ENCODE data around the gene AKR1B1. TPM values are rescaled to one million over a fixed set of nuclear protein-coding genes. Genes with fewer than 3 reads are reported as not detected.

The AKR1B1 gene
- total and polyA plus RNA-seq, 2 of the 13 experiments (the other 11 are each of a cell fraction or from before 2014, with no cell fraction given) = 89.9 to 133 TPM

- Histone ChIP-seq H2AFZ (ENCODE audit: low read length) (peak overlapping the region; percentile 23), H3K27ac (ENCODE audit: extremely low read length, insufficient read depth, low read length) (no peak overlapping the region), H3K79me2 (ENCODE audit: insufficient read depth, low read length) (no peaks in the 10 kb centered on the region), H3K9ac (ENCODE audit: insufficient read depth, low read depth, low read length) (0 out of 2 replicates have a peak overlapping the region, but pooled peaks have one; percentile 13), H4K20me1 (ENCODE audit: insufficient read depth, low read length) (no peaks in the 10 kb centered on the region), H3K4me3 (replicated peaks in 1 of 3; ENCODE audit: insufficient read depth in 1 of 3, low read depth in 2 of 3, low read length in 3 of 3) (peak overlapping the region; percentile 47 to 71 (median 54)), H3K27me3 (ENCODE audit: control insufficient read depth in 1 of 2, insufficient read depth in 2 of 2, low read length in 2 of 2) (no peaks in the 10 kb centered on the region), H3K4me2 (ENCODE audit: low read depth, low read length) (peak overlapping the region; percentile 99), H3K4me1 (ENCODE audit: insufficient read depth, low read length) (peaks cover 19% of the 10 kb centered on the region), H3K36me3 (replicated peaks in 1 of 2; ENCODE audit: control insufficient read depth in 1 of 2, insufficient read depth in 2 of 2, low read length in 2 of 2) (no peaks in the 10 kb centered on the region), H3K9me3 (ENCODE audit: low read length) (no peaks in the 10 kb centered on the region)
- FAIRE-seq (peak; percentile 42), DNase-seq (ENCODE audit: low spot score) (peak; percentile 15), ATAC-seq (peak; percentile 49)
- intact Hi-C loops (cut with micrococcal nuclease; ENCODE audit: unreplicated experiment) = loop anchor here (1.0 kb wide), 5 partner anchors 27 to 174 kb away; partner anchors contain the start of gene AKR1B1
- BruUV-seq (replicated peaks) = TSS peak; percentile 49
- ChIA-PET POLR2A (interaction anchor here (1.3 to 1.6 kb wide), 3 partner anchors 27 to 214 kb away, joined by 3 to 8 read pairs (median 6); partner anchors contain the start of genes AKR1B1 and SLC35B4), CTCF (ENCODE audit: low intra/inter-chr PET ratio, low total read pairs) (interaction anchor here (1.9 to 2.3 kb wide), 3 partner anchors 77 to 175 kb away, joined by 4 to 68 read pairs (median 14); no protein-coding TSS in a partner anchor)
- TF ChIP-seq ZSCAN31 (CRISPR knock-in tag; IDR thresholded peaks at IDR 0.05; ENCODE audit: low read depth) (0 out of 2 replicates have a peak, but pooled peaks have one; percentile 1), ZNF788 (CRISPR knock-in tag; IDR thresholded peaks at IDR 0.05; ENCODE audit: borderline replicate concordance) (0 out of 2 replicates have a peak, but pooled peaks have one; percentile 7), HMGXB3 (CRISPR knock-in tag; IDR thresholded peaks at IDR 0.05; ENCODE audit: borderline replicate concordance) (peak; percentile 87; the same call in 1 of the 2 replicates), FOXA3 (CRISPR knock-in tag; IDR thresholded peaks at IDR 0.05) (no peak), HNF4A (CRISPR knock-in tag; IDR thresholded peaks at IDR 0.05) (peak; percentile 37; the same call in 1 of the 2 replicates), LCORL (IDR thresholded peaks at IDR 0.05) (no peak), LCORL (CRISPR knock-in tag; IDR thresholded peaks at IDR 0.05) (0 out of 2 replicates have a peak, but pooled peaks have one; percentile 8), ZNF383 (CRISPR knock-in tag; IDR thresholded peaks at IDR 0.05; ENCODE audit: borderline replicate concordance) (no peak), HNF4G (IDR thresholded peaks at IDR 0.05; ENCODE audit: borderline replicate concordance, low read depth, low read length) (0 out of 2 replicates have a peak, but pooled peaks have one; percentile 8), HNF4G (CRISPR knock-in tag; IDR thresholded peaks at IDR 0.05; ENCODE audit: borderline replicate concordance, low read depth) (no peak), FOXA1 (IDR thresholded peaks at IDR 0.05) (no peak), FOXA1 (CRISPR knock-in tag; IDR thresholded peaks at IDR 0.05) (peak; percentile 25; the same call in 1 of the 2 replicates), YEATS2 (CRISPR knock-in tag; IDR thresholded peaks at IDR 0.05; ENCODE audit: borderline replicate concordance) (no peak), SIN3A (IDR thresholded peaks at IDR 0.05; ENCODE audit: borderline replicate concordance, low read depth, low read length) (peak; percentile 76; the same call in 1 of the 2 replicates), SMYD3 (CRISPR knock-in tag; IDR thresholded peaks at IDR 0.05) (no peak; the same call in 1 of the 2 replicates)
- WGBS (ENCODE audit: low lambda C conversion rate) = 2% methylated on average over 10 of the region's 11 CpGs
- in situ Hi-C loops (cut with HindIII; ENCODE audit: extremely low pct_ligation_motif_present, low pct_unique_long_range_greater_than_20kb) = loop anchor here (5.0 kb wide), 2 partner anchors 80 to 170 kb away; no protein-coding TSS in a partner anchor
These were observed 27.1 kb downstream of the AKR1B1 start for GRCh38 chr7:134431815-134432214.

Measured in HepG2 (cell line).